GM19351 (cell line): Measurements from ENCODE around the gene CALY.

Experiments
- ATAC-seq: cut with Tn5 transposase; IDR thresholded peaks from one replicate; pipeline ENCODE4 v1.9.1; 2021; ENCODE audit warnings: mild to moderate bottlenecking, moderate library complexity; ENCODE audit not compliant: unreplicated experiment

The CALY gene

DNA sequence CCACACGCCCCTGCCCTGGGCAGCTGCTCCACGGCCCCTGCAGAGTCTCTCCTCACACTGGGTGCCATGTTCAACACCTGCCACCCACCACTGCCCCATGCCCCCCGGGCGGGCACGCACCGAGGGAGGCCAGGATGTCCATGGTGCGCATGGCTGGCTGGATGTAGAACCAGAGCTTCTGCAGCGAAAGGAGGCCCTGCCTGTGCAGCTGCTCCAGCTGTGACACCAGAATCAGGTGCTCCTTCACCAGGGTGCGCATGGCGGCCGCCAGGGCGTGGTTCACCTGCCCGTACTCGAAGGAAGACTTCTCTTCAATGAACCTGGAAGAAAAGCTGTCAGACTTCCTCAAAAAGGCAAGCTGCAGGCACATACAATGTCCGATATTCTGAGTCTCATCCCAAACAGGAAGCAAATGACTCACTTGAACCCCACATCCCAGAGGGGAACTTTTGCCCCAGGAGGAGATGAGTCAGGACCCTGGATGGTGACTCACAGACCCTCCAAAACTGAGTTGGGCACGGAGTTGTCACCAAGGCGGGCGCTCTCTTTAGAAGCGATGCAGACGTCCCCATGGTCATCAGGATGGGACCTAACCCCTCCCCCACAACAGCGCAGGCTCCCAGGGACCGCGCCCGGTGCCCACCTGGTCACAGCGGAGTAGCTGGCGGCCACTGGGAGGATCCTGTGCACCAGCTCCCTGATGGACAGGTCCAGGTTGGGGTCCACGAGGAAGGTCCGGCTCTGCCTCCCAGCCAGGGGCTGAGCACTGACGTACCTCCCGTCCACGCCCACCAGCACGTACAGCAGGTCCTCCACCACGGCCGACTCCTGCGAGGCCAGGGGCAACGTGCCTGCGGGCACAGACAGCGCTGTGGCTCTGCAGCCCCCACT is 43.5 kb downstream of the CALY start:
- ATAC-seq: no peak

DNA sequence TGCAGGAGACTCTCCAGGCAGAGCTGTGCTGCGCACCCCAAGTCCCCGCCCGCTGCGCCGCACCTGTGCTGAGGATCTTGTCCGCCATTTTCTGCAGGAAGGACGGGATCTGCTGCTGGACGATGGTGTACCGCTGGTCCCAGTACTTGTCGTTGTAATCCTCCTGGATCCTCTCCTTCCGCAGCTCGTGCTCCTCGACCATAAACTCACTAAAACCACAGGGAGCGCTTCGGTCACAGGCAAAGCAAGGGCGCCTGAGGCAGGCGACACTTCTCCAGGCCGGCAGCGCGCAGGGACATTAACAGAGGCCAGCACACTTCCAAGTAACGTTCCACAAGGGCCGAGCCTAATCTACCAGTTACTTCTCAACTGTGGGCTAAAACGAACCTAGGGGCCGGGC is 46.9 kb downstream of the CALY start:
- no peak for ATAC-seq

DNA sequence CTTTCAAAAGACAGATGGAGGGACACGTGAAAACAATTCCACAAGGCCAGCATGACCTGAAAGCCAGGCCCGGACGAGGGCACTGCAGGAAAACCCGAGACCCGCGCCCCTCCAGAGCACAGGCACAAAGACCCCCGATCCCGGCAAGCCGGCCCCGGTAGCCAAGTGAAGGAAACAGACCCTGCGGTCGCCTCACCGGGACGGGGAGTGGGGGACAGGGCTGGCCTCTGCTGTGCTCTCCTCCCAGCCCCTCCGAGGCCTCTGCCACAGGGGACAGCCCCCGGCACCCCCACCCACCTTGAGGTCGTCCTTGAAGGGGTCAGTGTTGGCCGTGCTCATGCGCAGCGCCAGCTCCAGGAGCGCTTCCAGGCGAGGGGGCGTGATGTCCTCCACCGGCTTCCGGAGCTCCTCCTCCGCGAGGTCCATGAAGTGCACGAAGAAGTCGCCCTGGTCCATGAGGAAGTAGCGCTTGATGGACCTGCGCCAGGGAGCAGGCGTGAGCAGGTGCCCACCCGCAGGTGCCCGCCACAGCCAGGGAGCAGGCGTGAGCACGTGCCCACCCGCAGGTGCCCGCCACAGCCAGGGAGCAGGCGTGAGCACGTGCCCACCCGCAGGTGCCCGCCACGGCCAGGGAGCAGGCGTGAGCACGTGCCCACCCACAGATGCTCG is 48.7 kb downstream of the CALY start:
- ATAC-seq: no peak

- ATAC-seq: no peak
Measured at GRCh38 chr10:133286366-133286765, 50.3 kb downstream of the CALY start.

DNA sequence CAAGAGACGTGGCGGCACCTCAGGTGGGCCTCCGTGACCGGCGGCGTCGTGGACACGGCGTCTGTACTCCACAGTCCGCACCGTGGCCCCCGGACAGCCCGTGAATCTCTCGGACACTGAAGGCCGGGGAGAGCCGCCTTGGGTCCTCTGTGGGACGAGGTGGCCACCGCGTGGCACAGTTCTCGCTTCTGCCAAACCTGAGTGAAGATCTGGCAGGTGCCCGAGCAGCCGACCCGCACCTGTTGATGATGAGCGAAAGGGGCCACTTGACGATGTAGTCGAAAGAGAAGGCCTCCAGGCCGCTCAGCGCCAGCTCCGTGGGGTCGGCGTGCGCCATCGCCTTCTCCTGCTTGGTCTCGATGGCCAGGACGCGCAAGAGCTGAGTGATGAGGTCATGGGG is 51.5 kb downstream of the CALY start:
- ATAC-seq: no peak

GRCh38 chr10:133283931-133284330 is 52.8 kb downstream of the CALY start:
- ATAC-seq: no peak

DNA sequence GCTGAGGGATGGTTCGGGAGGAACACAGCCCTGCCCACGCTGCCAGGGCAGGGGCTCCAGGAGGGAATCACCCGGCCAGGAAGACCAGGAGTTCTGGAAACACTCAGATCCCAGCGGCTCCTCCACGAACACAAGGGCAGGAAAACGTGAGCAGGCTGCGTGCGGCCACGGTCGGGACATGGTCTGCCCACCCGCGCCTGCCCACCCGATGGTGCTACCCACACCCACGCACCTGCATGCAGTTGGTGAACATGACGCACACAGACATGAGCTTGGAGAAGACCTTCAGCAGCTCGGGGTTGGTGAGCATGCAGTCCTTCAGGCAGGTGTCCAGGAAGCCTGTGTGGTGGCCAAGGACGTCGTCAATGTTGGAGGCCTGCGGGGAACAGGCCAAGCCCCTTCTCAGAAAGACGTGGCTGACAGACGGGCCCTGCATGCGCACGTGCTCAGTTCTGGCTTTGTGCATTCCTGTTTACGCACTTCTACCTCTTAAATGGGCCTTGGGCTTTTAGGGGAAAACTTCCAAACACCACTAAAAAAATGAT is 53.8 kb downstream of the CALY start:
- ATAC-seq: no peak

GRCh38 chr10:133281628-133282372 is 54.9 kb downstream of the CALY start:
- ATAC-seq: no peak

DNA sequence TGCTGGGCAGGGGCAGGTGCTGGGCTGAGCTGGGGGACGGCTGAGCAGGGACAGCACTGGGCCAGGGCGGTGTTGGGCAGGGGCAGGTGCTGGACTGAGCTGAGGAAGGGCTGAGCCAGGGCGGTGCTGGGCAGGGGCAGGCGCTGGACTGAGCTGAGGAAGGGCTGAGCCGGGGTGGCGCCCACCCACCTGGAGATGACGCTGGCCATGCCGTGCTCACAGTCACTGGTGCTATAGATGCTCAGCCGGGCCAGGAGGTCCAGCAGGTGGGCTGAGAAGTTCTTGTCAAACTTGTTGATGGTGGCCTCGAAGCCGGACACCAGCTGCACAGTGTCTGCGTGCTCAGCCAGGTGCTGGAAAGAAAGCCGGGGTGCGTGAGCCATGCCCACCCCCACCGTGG is 55.6 kb downstream of the CALY start:
- ATAC-seq: no peak

GRCh38 chr10:133280391-133281059 is 56.2 kb downstream of the CALY start:
- no peak for ATAC-seq

DNA sequence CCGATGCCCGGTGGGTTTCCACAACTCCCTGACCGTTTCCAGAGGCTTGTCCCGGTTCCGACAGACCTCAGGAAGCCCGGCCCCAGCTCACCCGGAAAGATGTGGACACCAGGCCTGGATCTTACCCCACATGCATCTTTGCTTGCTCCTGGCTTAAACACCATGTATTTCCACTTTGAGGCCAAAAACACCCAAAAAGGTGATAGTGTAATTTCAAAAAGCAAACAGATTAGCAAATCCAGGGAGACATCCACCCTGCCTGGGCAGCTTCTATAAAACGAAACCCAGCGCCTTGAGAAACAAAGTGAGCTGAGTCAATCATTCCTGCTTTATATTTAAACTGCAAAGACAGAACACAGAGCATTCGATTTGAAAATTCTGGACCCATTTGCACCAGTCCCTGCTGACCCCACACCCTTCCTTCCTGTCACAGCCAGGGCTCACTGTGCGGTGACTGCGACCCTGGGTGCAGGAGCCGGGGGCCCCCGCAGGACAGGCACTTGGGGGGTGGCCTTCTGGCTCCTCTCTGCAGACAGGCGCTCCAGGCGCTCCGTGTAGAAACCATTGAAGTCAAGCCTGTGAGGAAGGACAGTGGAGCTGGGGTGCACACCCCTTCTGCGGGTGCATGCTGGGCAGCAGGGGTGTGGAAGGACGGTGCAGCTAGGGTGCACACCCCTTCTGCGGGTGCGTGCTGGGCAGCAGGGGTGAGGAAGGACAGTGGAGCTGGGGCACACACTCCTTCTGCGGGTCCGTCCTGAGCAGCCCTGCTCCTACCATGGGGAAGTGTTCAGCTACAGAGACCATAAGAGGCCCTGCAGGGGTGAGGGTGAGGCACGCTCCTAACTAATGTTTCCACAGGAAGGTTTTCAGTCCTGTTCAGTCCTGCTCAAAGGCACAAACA is 57.1 kb downstream of the CALY start:
- ATAC-seq: no peak

GRCh38 chr10:133278577-133279265 is 58.0 kb downstream of the CALY start:
- ATAC-seq: peak; percentile 39

GRCh38 chr10:133277993-133278576 is 58.6 kb downstream of the CALY start:
- ATAC-seq: no peak

DNA sequence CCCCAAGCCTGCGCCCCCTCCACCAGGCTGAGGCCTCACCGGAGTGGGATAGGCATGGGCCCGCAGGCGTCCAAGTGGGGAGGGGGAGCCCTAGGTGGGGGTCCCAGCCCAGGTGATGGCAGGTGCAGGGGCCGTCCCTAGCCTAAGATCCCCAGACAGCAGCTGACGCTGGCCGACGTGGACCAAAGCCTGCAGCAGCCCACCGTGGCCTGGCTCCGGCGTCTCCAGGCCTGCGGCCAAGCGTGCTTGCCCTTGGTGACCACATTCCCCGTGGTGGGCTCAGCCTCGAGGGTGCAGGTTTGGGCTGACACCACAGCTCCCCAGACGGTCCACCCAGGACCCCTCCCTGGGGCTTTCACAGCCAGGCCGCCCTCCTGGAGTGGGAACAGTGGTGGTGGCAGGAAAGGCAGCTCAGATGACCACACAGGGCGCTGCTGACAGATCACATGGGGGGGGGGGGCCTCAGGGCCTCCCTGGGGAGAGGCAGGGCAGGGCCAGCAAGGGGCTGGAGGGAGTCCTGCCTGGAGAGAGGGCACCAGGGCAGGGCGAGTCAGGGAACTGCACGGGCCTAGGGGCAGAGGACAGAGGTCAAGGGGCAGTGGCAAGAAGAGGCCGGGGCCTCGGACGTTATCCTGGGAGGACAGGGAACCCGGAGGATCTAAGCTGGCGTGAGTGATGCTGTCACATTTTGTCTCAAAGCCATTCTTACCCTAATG is 59.3 kb downstream of the CALY start:
- ATAC-seq: no peak

DNA sequence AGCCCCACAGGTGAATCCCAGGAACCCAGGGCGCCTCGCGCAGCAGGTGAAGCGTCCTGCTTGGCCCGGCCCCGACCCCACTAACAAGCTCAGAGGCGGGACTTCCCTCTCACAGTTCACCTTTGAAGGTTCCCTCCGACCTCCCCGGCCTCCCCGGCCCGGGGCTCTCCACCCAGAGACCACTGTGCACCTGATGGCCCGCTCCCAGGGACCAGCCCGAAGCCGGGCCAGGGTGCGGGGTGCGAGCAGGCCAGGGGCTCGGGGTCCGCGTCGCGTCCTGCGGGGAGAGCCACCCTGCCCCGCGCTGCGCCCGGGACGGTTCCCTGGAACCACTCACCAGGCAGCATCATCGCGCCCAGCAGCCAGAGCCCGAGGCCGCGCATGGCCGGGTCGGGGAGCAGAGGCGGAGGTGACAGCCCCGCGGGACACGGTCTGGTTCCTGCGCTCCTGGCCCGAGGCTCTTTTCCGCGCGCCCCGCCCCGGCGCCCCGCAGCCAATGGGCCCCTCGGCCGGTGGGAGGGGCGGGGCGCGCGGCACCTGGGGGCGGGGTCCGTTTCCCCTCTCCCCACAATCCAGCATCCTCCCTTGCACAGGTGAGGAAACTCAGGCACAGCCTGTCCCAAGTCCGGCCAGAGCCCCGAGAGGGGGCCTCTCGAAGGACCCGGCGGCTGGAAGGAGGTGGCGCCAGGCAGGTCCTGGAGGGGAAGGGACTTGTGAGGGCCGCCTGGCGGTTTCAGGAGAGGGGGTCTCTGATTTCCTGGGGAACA is 60.1 kb downstream of the CALY start, which contains the start of gene ADAM8:
ADAM8 (minus strand) TSS at position 434 of the 767 bp plus-strand sequence; CDS start at position 383, 51 bp downstream.
- ATAC-seq: peak; percentile 59

GRCh38 chr10:133276100-133276434 is 60.6 kb downstream of the CALY start:
- no peak for ATAC-seq

GRCh38 chr10:133275684-133276092 is 61.0 kb downstream of the CALY start:
- peak; percentile 31 for ATAC-seq
